OCI-LY3 (cell line): Measurements from ENCODE around the gene STX10.

ENCODE experiments used
- H2AFZ ChIP-seq: fragments of 200-600, 300-600 bp; shearing (Covaris generic); 2 replicates; pipeline ENCODE4 v1.6.0; 2014; ENCODE audit warnings: antibody characterized with exemption, low read depth, low read length
- H3K27ac ChIP-seq: fragments of 200-600, 300-600 bp; sonication (generic); 2 replicates; pipeline ENCODE4 v1.5.1; 2014; ENCODE audit warnings: mild to moderate bottlenecking, low read length, moderate library complexity, mixed read lengths
- H3K27me3 ChIP-seq: fragments of 200-600, 300-600 bp; sonication (generic); 2 replicates; pipeline ENCODE4 v1.6.1; 2014; ENCODE audit warnings: low read depth, low read length, mixed read lengths
- H3K36me3 ChIP-seq: fragments of 200-600, 300-600 bp; sonication (generic); replicated peaks from 2 replicates; pipeline ENCODE3; 2014; ENCODE audit warnings: low read depth, low read length, mixed read lengths
- H3K4me1 ChIP-seq: fragments of 300-600, 200-600 bp; sonication (generic); 2 replicates; pipeline ENCODE4 v1.6.1; 2014; ENCODE audit warnings: low read length, mixed read lengths
- H3K4me2 ChIP-seq: fragments of 200-600, 300-600 bp; sonication (generic); 2 replicates; pipeline ENCODE4 v1.6.1; 2014; ENCODE audit warnings: low read length, mixed read lengths
- H3K4me3 ChIP-seq: fragments of 300-600, 200-600 bp; sonication (generic); 2 replicates; pipeline ENCODE4 v1.5.1; 2014; ENCODE audit warnings: antibody characterized with exemption, mild to moderate bottlenecking, low read length, moderate library complexity
- H3K79me2 ChIP-seq: fragments of 300-600, 200-600 bp; shearing (Covaris generic); 2 replicates; pipeline ENCODE4 v1.6.1; 2014; ENCODE audit warnings: mild to moderate bottlenecking, low read length, mixed read lengths
- H3K9ac ChIP-seq: fragments of 300-600, 200-600 bp; shearing (Covaris generic); 2 replicates; pipeline ENCODE4 v1.6.0; 2014; ENCODE audit warnings: mild to moderate bottlenecking, low read length, moderate library complexity
- H3K9me3 ChIP-seq: fragments of 200-600, 300-600 bp; shearing (Covaris generic); 2 replicates; pipeline ENCODE4 v1.6.1; 2014; ENCODE audit warnings: low read length, mixed read lengths; ENCODE audit not compliant: insufficient read depth
- H4K20me1 ChIP-seq: fragments of 200-600, 300-600 bp; sonication (generic); 2 replicates; pipeline ENCODE4 v1.6.1; 2016; ENCODE audit warnings: low read length, mixed read lengths; ENCODE audit not compliant: insufficient read depth
- CTCF ChIP-seq: fragments of 200-600, 300-600 bp; sonication (generic); IDR thresholded peaks from 2 replicates; pipeline ENCODE4 v1.5.1; 2014; ENCODE audit warnings: antibody characterized with exemption, low read length, low read depth
- EZH2phosphoT487 ChIP-seq: fragments of 200-600 bp; shearing (Covaris generic); IDR thresholded peaks from 2 replicates; pipeline ENCODE4 v1.6.1; 2018; ENCODE audit warnings: antibody characterized with exemption, mixed run types, low read depth

STX10 gene

GRCh38 chr19:13160557-13160956 lies 10.4 kb upstream of the STX10 start:
- H3K79me2 ChIP-seq: no peaks in the 10 kb centered on the region
- H3K9ac ChIP-seq: no peak overlapping the region
- TF ChIP-seq EZH2phosphoT487: no peak
- no peak for TF ChIP-seq CTCF
- no peak overlapping the region for H2AFZ ChIP-seq
- H3K9me3 ChIP-seq: no peaks in the 10 kb centered on the region
- no peak overlapping the region for H3K4me3 ChIP-seq
- H4K20me1 ChIP-seq: no peaks in the 10 kb centered on the region
- H3K27me3 ChIP-seq: peaks cover 11% of the 10 kb centered on the region; the same call in 1 of the 2 replicates
- no peak overlapping the region for H3K27ac ChIP-seq
- no peak overlapping the region for H3K4me2 ChIP-seq
- H3K4me1 ChIP-seq: peaks cover 54% of the 10 kb centered on the region
- no peaks in the 10 kb centered on the region for H3K36me3 ChIP-seq

DNA sequence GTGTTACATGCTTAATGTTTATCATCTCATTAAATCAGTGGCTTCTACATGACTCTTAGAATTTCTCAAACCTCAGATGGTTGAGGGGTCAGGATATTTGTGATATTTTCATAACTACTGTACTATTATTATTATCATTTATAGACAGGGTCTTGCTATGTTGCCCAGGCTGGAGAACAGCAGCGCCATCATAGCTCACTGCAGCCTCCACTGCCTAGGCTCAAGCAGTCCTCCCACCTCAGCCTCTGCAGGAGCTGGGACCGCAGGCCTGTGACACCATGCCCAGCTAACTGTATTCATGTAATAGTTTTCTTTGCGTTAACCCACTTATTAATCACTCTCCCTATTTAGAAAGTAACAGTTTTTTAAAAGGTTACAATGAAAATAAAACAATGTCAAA lies 9.5 kb upstream of the STX10 start:
- peaks cover 61% of the 10 kb centered on the region for H3K4me1 ChIP-seq
- H3K79me2 ChIP-seq: no peaks in the 10 kb centered on the region
- TF ChIP-seq CTCF: no peak
- TF ChIP-seq EZH2phosphoT487: no peak
- no peaks in the 10 kb centered on the region for H4K20me1 ChIP-seq
- peaks cover 11% of the 10 kb centered on the region; the same call in 1 of the 2 replicates for H3K27me3 ChIP-seq
- no peak overlapping the region for H3K4me3 ChIP-seq
- H3K4me2 ChIP-seq: no peak overlapping the region
- H3K9me3 ChIP-seq: no peaks in the 10 kb centered on the region
- H2AFZ ChIP-seq: no peak overlapping the region
- no peak overlapping the region for H3K9ac ChIP-seq
- no peaks in the 10 kb centered on the region for H3K36me3 ChIP-seq
- no peak overlapping the region for H3K27ac ChIP-seq

DNA sequence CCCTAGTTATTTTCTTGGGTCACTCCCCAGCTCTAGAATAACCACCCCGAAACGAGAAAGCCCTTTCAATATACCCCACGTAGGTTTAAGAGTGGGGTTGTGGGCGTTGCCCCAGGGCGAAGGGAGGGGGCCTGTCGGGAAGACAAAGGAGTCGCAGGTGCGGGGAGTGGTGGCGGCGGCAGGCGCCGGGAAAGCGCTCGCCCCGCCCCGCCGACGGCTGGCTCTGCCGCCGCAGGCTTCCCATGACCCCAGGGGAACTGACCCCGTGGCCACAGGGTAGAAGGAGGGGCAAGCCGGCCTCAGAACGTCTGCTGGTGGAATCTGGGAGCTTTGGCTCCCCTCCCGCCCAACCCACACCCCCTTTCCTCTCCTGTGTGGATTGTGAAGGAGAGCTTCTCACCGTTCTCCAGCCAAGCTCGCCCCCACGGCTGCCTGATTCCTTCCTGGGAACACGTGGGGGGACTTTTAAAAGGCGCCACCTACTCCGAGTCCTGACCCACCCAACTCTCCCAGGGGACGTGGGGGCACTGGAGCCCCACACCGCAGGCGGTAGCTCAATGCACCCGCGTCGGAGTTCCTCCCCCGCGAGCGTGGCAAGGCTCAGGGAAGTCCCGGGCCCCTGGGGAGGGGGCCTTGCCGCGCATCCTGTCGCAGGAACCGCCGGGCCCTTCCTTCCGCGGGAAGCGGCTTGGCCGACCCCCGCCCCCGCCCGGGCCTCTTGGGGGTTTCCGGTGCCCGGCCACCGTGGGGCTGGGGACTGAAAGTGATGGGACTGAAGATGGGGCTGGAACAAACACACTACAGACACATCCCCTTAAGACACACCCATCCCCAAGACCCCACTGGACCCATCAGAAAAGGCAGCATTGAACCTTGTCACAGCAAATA lies 5.5 kb upstream of the STX10 start:
- Histone ChIP-seq H3K27ac (peak overlapping the region; percentile 54), H3K4me3 (peak overlapping the region; percentile 76), H2AFZ (no peak overlapping the region; the same call in 1 of the 2 replicates), H3K9me3 (no peaks in the 10 kb centered on the region), H3K9ac (peak overlapping the region; percentile 58), H3K36me3 (peaks cover 14% of the 10 kb centered on the region), H3K4me1 (peaks cover 53% of the 10 kb centered on the region), H4K20me1 (no peaks in the 10 kb centered on the region), H3K4me2 (peak overlapping the region; percentile 81), H3K27me3 (no peaks in the 10 kb centered on the region), H3K79me2 (peaks cover 23% of the 10 kb centered on the region)
- TF ChIP-seq EZH2phosphoT487: no peak
- no peak for TF ChIP-seq CTCF

GRCh38 chr19:13154911-13155471 lies 4.8 kb upstream of the STX10 start:
- Histone ChIP-seq H4K20me1 (no peaks in the 10 kb centered on the region), H3K27me3 (no peaks in the 10 kb centered on the region), H3K9ac (peak overlapping the region; percentile 58), H3K79me2 (peaks cover 28% of the 10 kb centered on the region), H3K4me3 (peak overlapping the region; percentile 76), H3K9me3 (no peaks in the 10 kb centered on the region), H3K4me2 (peak overlapping the region; percentile 81), H3K27ac (peak overlapping the region; percentile 54), H3K36me3 (peaks cover 14% of the 10 kb centered on the region), H2AFZ (no peak overlapping the region), H3K4me1 (peaks cover 53% of the 10 kb centered on the region)
- no peak for TF ChIP-seq EZH2phosphoT487
- TF ChIP-seq CTCF: peak; percentile 50
